ENCODE measurements around the gene STAB1.

DNA sequence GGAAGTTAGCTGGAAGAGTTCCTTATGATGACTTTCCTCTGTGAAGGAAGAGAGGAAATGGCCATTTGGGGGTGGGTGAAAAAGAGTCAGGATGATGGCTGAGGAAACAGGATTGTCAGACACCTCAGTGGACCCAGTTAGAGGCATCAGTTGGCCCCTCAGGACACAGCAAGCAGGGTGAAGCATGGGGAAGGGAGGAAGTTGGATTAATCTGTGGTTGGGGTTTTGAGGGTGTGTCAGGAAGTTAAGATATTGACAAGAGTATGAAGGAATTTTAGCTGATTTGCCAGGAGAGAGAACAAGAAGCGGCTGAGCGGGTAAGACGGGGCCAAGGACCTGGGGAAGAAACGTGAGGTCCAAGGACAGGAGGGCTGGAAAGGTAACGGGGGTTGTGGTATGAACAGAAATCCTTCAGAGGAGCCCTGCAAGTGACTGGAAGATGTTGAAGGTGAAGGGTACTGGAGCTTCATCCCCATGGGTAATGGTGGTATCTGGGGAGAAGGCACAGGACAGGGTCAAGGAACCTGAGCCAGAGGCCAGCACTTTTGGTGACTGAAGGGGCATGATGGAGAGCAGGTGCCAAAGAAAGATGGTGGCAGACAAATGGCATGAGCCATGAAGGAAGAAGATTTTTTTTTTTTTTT is 44.0 kb downstream of the STAB1 start:
- TF ChIP-seq EZH2 (IDR thresholded peaks at IDR 0.05; ENCODE audit: insufficient read depth, poor library complexity, severe bottlenecking) = no peak
- no peak for TF ChIP-seq EZH2phosphoT487 (IDR thresholded peaks at IDR 0.05; ENCODE audit: insufficient read depth, low read depth)
